T-helper 17 cell (primary cell): ENCODE data around the gene WASL. TPM values are rescaled to one million over a fixed set of nuclear protein-coding genes. Genes with fewer than 3 reads are reported as not detected.

ENCODE experiments used
- ATAC-seq: fragments of 150-1000 bp; cut with Tn5 transposase; 2 replicates; pipeline ENCODE4 v1.10.0; 2021; ENCODE audit warnings: mild to moderate bottlenecking, moderate library complexity
- DNase-seq, 3 donors: peaks; one replicate each; pipeline versions ENCODE4 v3.0.0 to v3.0.0-alpha.2; 2020 to 2021
- H3K9me3 ChIP-seq: one replicate; pipeline ENCODE4 v1.7.0; 2013; ENCODE audit warnings: low read length, mild to moderate bottlenecking; ENCODE audit not compliant: control insufficient read depth, poor library complexity, severe bottlenecking
- H3K27ac Mint-ChIP-seq: one replicate; pipeline ENCODE4 v1.8.0; 2022; ENCODE audit warnings: mild to moderate bottlenecking, moderate library complexity, mixed read lengths
- H3K27me3 Mint-ChIP-seq: one replicate; pipeline ENCODE4 v1.8.0; 2022; ENCODE audit warnings: mixed read lengths
- H3K36me3 Mint-ChIP-seq: one replicate; pipeline ENCODE4 v1.8.0; 2022; ENCODE audit warnings: low read depth, mixed read lengths
- H3K4me1 Mint-ChIP-seq: one replicate; pipeline ENCODE4 v1.8.0; 2022; ENCODE audit warnings: mild to moderate bottlenecking, mixed read lengths
- H3K4me3 Mint-ChIP-seq: one replicate; pipeline ENCODE4 v1.8.0; 2022; ENCODE audit warnings: mild to moderate bottlenecking, moderate library complexity, mixed read lengths
- total RNA-seq, 4 donors: library from RNA in 2 of 4; stranded (reverse) in 2 of 4; gene quantifications; one replicate each; pipeline ENCODE4 v1.2.3 and lab custom pipeline; 2022 to 2026

Gene WASL
- total RNA-seq, 2 donors from 2014 or later, result 9.5 to 10.0 TPM

- H3K9me3 ChIP-seq, result no peaks in the 10 kb centered on the region
- Mint-ChIP-seq H3K27ac (no peak overlapping the region), H3K36me3 (peaks cover 5% of the 10 kb centered on the region), H3K4me1 (no peaks in the 10 kb centered on the region), H3K27me3 (peaks cover 23% of the 10 kb centered on the region), H3K4me3 (no peak overlapping the region)
- DNase-seq, result no peak
- no peak for ATAC-seq
Observed at GRCh38 chr7:123633553-123633952, 115.2 kb downstream of the WASL start.

GRCh38 chr7:123632808-123633207 lies 116.0 kb downstream of the WASL start:
- Mint-ChIP-seq H3K4me3 (no peak overlapping the region), H3K4me1 (no peaks in the 10 kb centered on the region)
- ATAC-seq, result no peak

More at GRCh38 chr7:123632808-123633207, 116.0 kb downstream of the WASL start:
- DNase-seq, result no peak
- Mint-ChIP-seq H3K27me3 (peaks cover 22% of the 10 kb centered on the region), H3K27ac (no peak overlapping the region), H3K36me3 (peaks cover 2% of the 10 kb centered on the region)
- no peaks in the 10 kb centered on the region for H3K9me3 ChIP-seq

Other genes starting within 250 kb of the WASL start
- gene IQUB, start 214.4 kb downstream of the WASL start, total RNA-seq, result under 1 TPM in 1 of 2 donors, not detected in 1; 0.16 TPM
- gene NDUFA5, start 191.2 kb downstream of the WASL start, total RNA-seq, result 10 to 100 TPM; 54.0 to 67.5 TPM
- not detected for gene ASB15, start 147.2 kb downstream of the WASL start, total RNA-seq
- gene LMOD2, start 93.1 kb downstream of the WASL start, total RNA-seq, result not detected
- not detected for gene HYAL4, start 96.2 kb upstream of the WASL start, total RNA-seq
- not detected for gene SPAM1, start 176.2 kb upstream of the WASL start, total RNA-seq